Measurements from ENCODE around the gene LCN15.

LCN15 gene

GRCh38 chr9:136740971-136741882, 23.1 kb downstream of the LCN15 start:
- no peak for DNase-seq (ENCODE audit: low read depth)

GRCh38 chr9:136740491-136740890, 23.8 kb downstream of the LCN15 start:
- no peak for DNase-seq (ENCODE audit: low read depth)

GRCh38 chr9:136740069-136740468, 24.2 kb downstream of the LCN15 start:
- no peak for DNase-seq (ENCODE audit: low read depth)

GRCh38 chr9:136739509-136739908, 24.8 kb downstream of the LCN15 start:
- DNase-seq (ENCODE audit: low read depth): no peak

- DNase-seq (ENCODE audit: low read depth): no peak
Measured at GRCh38 chr9:136738960-136739359, 25.4 kb downstream of the LCN15 start.

GRCh38 chr9:136735812-136736480, 28.4 kb downstream of the LCN15 start:
- DNase-seq (ENCODE audit: low read depth): no peak

- DNase-seq (ENCODE audit: low read depth): no peak
Measured at GRCh38 chr9:136734837-136735496, 29.4 kb downstream of the LCN15 start.

- DNase-seq (ENCODE audit: low read depth): no peak
Measured at GRCh38 chr9:136733611-136734010, 30.7 kb downstream of the LCN15 start.

- DNase-seq (ENCODE audit: low read depth): no peak
Measured at GRCh38 chr9:136732444-136733178, 31.7 kb downstream of the LCN15 start.

- no peak for DNase-seq (ENCODE audit: low read depth)
Measured at GRCh38 chr9:136729926-136730325, 34.4 kb downstream of the LCN15 start.

- DNase-seq (ENCODE audit: low read depth): no peak
Measured at GRCh38 chr9:136729144-136729543, 35.2 kb downstream of the LCN15 start.

- DNase-seq (ENCODE audit: low read depth): no peak
Measured at GRCh38 chr9:136728548-136729123, 35.7 kb downstream of the LCN15 start.

GRCh38 chr9:136728080-136728547, 36.2 kb downstream of the LCN15 start:
- DNase-seq (ENCODE audit: low read depth): peak; percentile 85

- DNase-seq (ENCODE audit: low read depth): peak; percentile 35
Measured at GRCh38 chr9:136726631-136727191, 37.6 kb downstream of the LCN15 start.

- no peak for DNase-seq (ENCODE audit: low read depth)
Measured at GRCh38 chr9:136726118-136726517, 38.2 kb downstream of the LCN15 start.

GRCh38 chr9:136725612-136726011, 38.7 kb downstream of the LCN15 start:
- DNase-seq (ENCODE audit: low read depth): no peak

GRCh38 chr9:136724772-136725171, 39.5 kb downstream of the LCN15 start:
- DNase-seq (ENCODE audit: low read depth): no peak

GRCh38 chr9:136723989-136724388, 40.3 kb downstream of the LCN15 start:
- DNase-seq (ENCODE audit: low read depth): no peak

- no peak for DNase-seq (ENCODE audit: low read depth)
Measured at GRCh38 chr9:136723362-136723976, 40.8 kb downstream of the LCN15 start.

- no peak for DNase-seq (ENCODE audit: low read depth)
Measured at GRCh38 chr9:136722969-136723356, 41.4 kb downstream of the LCN15 start.

Measured in T follicular helper cell (primary cell).